GM19025 (cell line): ENCODE measurements around the gene SLC5A1.

Source experiments
- ATAC-seq: cut with Tn5 transposase; IDR thresholded peaks from one replicate; pipeline ENCODE4 v1.9.1; 2021; ENCODE audit warnings: mild to moderate bottlenecking, low read depth, moderate library complexity; ENCODE audit not compliant: unreplicated experiment

The SLC5A1 gene

GRCh38 chr22:32042924-32043323, at the start of gene SLC5A1:
TSS of gene SLC5A1 (plus strand) at chr22:32043261. CDS start at chr22:32043282, 21 bp downstream.
- ATAC-seq, result no peak

- ATAC-seq, result no peak
Measured at GRCh38 chr22:31995046-31995445, 48.0 kb upstream of the SLC5A1 start.

GRCh38 chr22:31995807-31996206, 47.3 kb upstream of the SLC5A1 start:
- ATAC-seq, result no peak

GRCh38 chr22:31998784-31999385, 44.2 kb upstream of the SLC5A1 start:
- no peak for ATAC-seq

- ATAC-seq, result no peak
Measured at GRCh38 chr22:32000181-32000580, 42.9 kb upstream of the SLC5A1 start.

GRCh38 chr22:32005453-32005852, 37.6 kb upstream of the SLC5A1 start:
- no peak for ATAC-seq

- ATAC-seq, result no peak
Measured at GRCh38 chr22:32013200-32013599, 29.9 kb upstream of the SLC5A1 start.

- ATAC-seq, result no peak
Measured at GRCh38 chr22:32016081-32016480, 27.0 kb upstream of the SLC5A1 start.

- no peak for ATAC-seq
Measured at GRCh38 chr22:32018056-32018455, 25.0 kb upstream of the SLC5A1 start.

GRCh38 chr22:32020117-32020516, 22.9 kb upstream of the SLC5A1 start:
- ATAC-seq, result no peak

- no peak for ATAC-seq
Measured at GRCh38 chr22:32021716-32022115, 21.3 kb upstream of the SLC5A1 start.

- no peak for ATAC-seq
Measured at GRCh38 chr22:32023251-32023827, 19.7 kb upstream of the SLC5A1 start.

GRCh38 chr22:32024796-32025195, 18.3 kb upstream of the SLC5A1 start:
- ATAC-seq, result no peak

GRCh38 chr22:32030518-32031247, 12.4 kb upstream of the SLC5A1 start:
- no peak for ATAC-seq

- no peak for ATAC-seq
Measured at GRCh38 chr22:32031466-32031865, 11.6 kb upstream of the SLC5A1 start.

- ATAC-seq, result no peak
Measured at GRCh38 chr22:32034275-32034674, 8.8 kb upstream of the SLC5A1 start.

- no peak for ATAC-seq
Measured at GRCh38 chr22:32037236-32037635, 5.8 kb upstream of the SLC5A1 start.

- no peak for ATAC-seq
Measured at GRCh38 chr22:32040324-32040904, 2.6 kb upstream of the SLC5A1 start.

- ATAC-seq, result no peak
Measured at GRCh38 chr22:32043391-32043790, 330 bp downstream of the SLC5A1 start.

GRCh38 chr22:32044477-32044876, 1.4 kb downstream of the SLC5A1 start:
- ATAC-seq, result no peak

GRCh38 chr22:32044913-32045312, 1.9 kb downstream of the SLC5A1 start:
- no peak for ATAC-seq

- no peak for ATAC-seq
Measured at GRCh38 chr22:32048069-32048468, 5.0 kb downstream of the SLC5A1 start.
